GM12878 (cell line): ENCODE data around the gene SUFU. TPM values are rescaled to one million over a fixed set of nuclear protein-coding genes. Genes with fewer than 3 reads are reported as not detected.

ENCODE experiments used
- ATAC-seq: fragments of 200-7000 bp; cut with Tn5 transposase; 3 replicates; pipeline ENCODE4 v1.9.1; 2020; ENCODE audit warnings: mild to moderate bottlenecking, moderate library complexity
- BruUV-seq: library from RNA; stranded (reverse); fragments of 400-500 nt; replicated peaks from 2 replicates; lab custom pipeline; 2021; lab: Mats Ljungman, UMichigan
- CTCF ChIA-PET: fragments of 300-600 bp; sonication (Branson Sonifier 250); formaldehyde crosslinking; extraction: SDS; loops from one replicate; lab custom pipeline; 2021; ENCODE audit warnings: inconsistent platforms; lab: Yijun Ruan, JAX
- POLR2A ChIA-PET: fragments of 350-600 bp; formaldehyde crosslinking; extraction: SDS; loops from one replicate; lab custom pipeline; 2021; ENCODE audit warnings: inconsistent platforms; lab: Charles Lee
- RAD21 ChIA-PET: fragments of 300-600 bp; sonication (Branson Sonifier 250); formaldehyde crosslinking; loops from one replicate; lab custom pipeline; 2023; ENCODE audit warnings: antibody characterized with exemption; ENCODE audit not compliant: unreplicated experiment; lab: Charles Lee
- SMC1A ChIA-PET: fragments of 300-600 bp; sonication (Branson Sonifier 250); formaldehyde crosslinking; loops from one replicate; lab custom pipeline; 2023; ENCODE audit not compliant: unreplicated experiment, uncharacterized antibody; lab: Charles Lee
- DNase-seq: peaks from one replicate; pipeline ENCODE4 v3.0.0-alpha.2; 2011; ENCODE audit warnings: low read depth, low spot score
- FAIRE-seq: peaks from 3 replicates; lab custom pipeline; 2011; peaks lifted over from hg19 to GRCh38; lab: Jason Lieb, UNC
- H2AFZ ChIP-seq: 2 replicates; pipeline ENCODE4 v1.6.0; 2011; ENCODE audit warnings: low read depth, low read length, control low read depth; ENCODE audit not compliant: control insufficient read depth
- H3K27ac ChIP-seq: 2 replicates; pipeline ENCODE4 v1.5.1; 2011; ENCODE audit warnings: control low read depth; ENCODE audit not compliant: control insufficient read depth, insufficient read depth
- H3K27me3 ChIP-seq, 2 experiments: replicated peaks in 1 of 2; 2 replicates each; pipeline versions ENCODE4 v1.6.0 to v1.6.1; 2011; ENCODE audit warnings: low read length in 1 of 2; ENCODE audit not compliant: control insufficient read depth in 2 of 2, insufficient read depth in 2 of 2
- H3K36me3 ChIP-seq, 2 experiments: 2 replicates each; pipeline ENCODE4 v1.5.1; 2011; ENCODE audit warnings: low read length in 1 of 2; ENCODE audit not compliant: control insufficient read depth in 2 of 2, insufficient read depth in 2 of 2
- H3K4me1 ChIP-seq: 2 replicates; pipeline ENCODE4 v1.6.1; 2011; ENCODE audit warnings: mild to moderate bottlenecking, low read length, moderate library complexity, mixed read lengths; ENCODE audit not compliant: control insufficient read depth, insufficient read depth
- H3K4me2 ChIP-seq: 2 replicates; pipeline ENCODE4 v1.6.0; 2011; ENCODE audit warnings: control low read depth; ENCODE audit not compliant: control insufficient read depth, insufficient read depth
- H3K4me3 ChIP-seq: fragments of 200-600 bp; sonication (generic); 2 replicates; pipeline ENCODE4 v1.5.1; 2016
- H3K79me2 ChIP-seq: 2 replicates; pipeline ENCODE4 v1.6.0; 2011; ENCODE audit warnings: low read length; ENCODE audit not compliant: control insufficient read depth, insufficient read depth
- H3K9ac ChIP-seq: 2 replicates; pipeline ENCODE4 v1.8.0; 2011; ENCODE audit warnings: low read length, control low read depth, mixed read lengths; ENCODE audit not compliant: control insufficient read depth, insufficient read depth
- H3K9me3 ChIP-seq: replicated peaks from 3 replicates; pipeline ENCODE4 v1.5.1; 2011; ENCODE audit warnings: mild to moderate bottlenecking, low read length; ENCODE audit not compliant: control insufficient read depth, insufficient read depth
- H4K20me1 ChIP-seq: 2 replicates; pipeline ENCODE4 v1.6.0; 2011; ENCODE audit not compliant: control insufficient read depth, insufficient read depth
- BHLHE40 ChIP-seq, 2 experiments: fragments of 450-650 bp in 1 of 2; IDR thresholded peaks; 2 replicates each; pipeline ENCODE4 v1.6.1; 2011 to 2017; ENCODE audit warnings: low read depth in 2 of 2, borderline replicate concordance in 1 of 2, improper control_type of control experiment in 1 of 2, low read length in 1 of 2, mild to moderate bottlenecking in 1 of 2
- CBX3 ChIP-seq: fragments of 200-600 bp; sonication (generic); IDR thresholded peaks from 2 replicates; pipeline ENCODE4 v1.6.1; 2016; ENCODE audit warnings: low read depth, borderline replicate concordance
- CHD4 ChIP-seq: fragments of 200-600 bp; sonication (generic); IDR thresholded peaks from 2 replicates; pipeline ENCODE4 v1.6.1; 2016; ENCODE audit warnings: mild to moderate bottlenecking
- CREB1 ChIP-seq: IDR thresholded peaks from 2 replicates; pipeline ENCODE4 v1.6.1; 2012; ENCODE audit warnings: low read depth, mild to moderate bottlenecking, inconsistent platforms
- DPF2 ChIP-seq: fragments of 450-650 bp; IDR thresholded peaks from 2 replicates; pipeline ENCODE4 v1.6.1; 2017; ENCODE audit warnings: mild to moderate bottlenecking
- RELA ChIP-seq: fragments of 450-650 bp; IDR thresholded peaks from 2 replicates; pipeline ENCODE4 v1.8.0; 2014; ENCODE audit warnings: borderline replicate concordance; ENCODE audit not compliant: partially characterized antibody
- STAT3 ChIP-seq: IDR thresholded peaks from 2 replicates; pipeline ENCODE4 v1.6.1; 2011; ENCODE audit warnings: low read depth, low read length, improper control_type of control experiment
- TAF1 ChIP-seq: IDR thresholded peaks from 2 replicates; pipeline ENCODE4 v1.6.1; 2011; ENCODE audit warnings: mild to moderate bottlenecking, low read depth, low read length, borderline replicate concordance
- TCF12 ChIP-seq: IDR thresholded peaks from 2 replicates; pipeline ENCODE4 v1.6.1; 2011; ENCODE audit warnings: low read depth, mild to moderate bottlenecking, low read length
- WGBS: methylation state at CpG from one replicate; pipeline ENCODE4 v1.1.6; 2016; ENCODE audit warnings: low lambda C conversion rate; ENCODE audit not compliant: insufficient replicate concordance, insufficient coverage; ENCODE audit errors: missing lambda C conversion rate; 5-methylcytosine and 5-hydroxymethylcytosine counted together
- in situ Hi-C: fragments of 300-500 bp; cut with MboI; formaldehyde crosslinking; loops from 9 replicates; pipeline ENCODE4 v1.14.3; 2018; ENCODE audit warnings: mixed read lengths
- intact Hi-C: fragments of 100-400 bp; cut with micrococcal nuclease; formaldehyde crosslinking; loops from one replicate; pipeline ENCODE4 v1.14.2; 2022; ENCODE audit not compliant: unreplicated experiment
- polyA plus RNA-seq, 11 experiments: library from polyadenylated mRNA; depleted of rRNA in 4 of 11; unstranded in 6 of 11; stranded (reverse) in 5 of 11; fragments of >200 nt; fragmentation: Nextera tagmentation in 4 of 11; fragmentation: Illumina TruSeq in 1 of 11; extraction: Ambion mirVana in 4 of 11; extraction: Trizol in 1 of 11; gene quantifications; 1 replicate in 1 of 11; 2 replicates in 10 of 11; pipeline versions ENCODE4 v1.2.1 to v1.2.3, GENCODE V29; 2011 to 2016; ENCODE audit warnings: inconsistent platforms in 2 of 11, missing spikeins in 2 of 11, low read depth in 1 of 11
- total RNA-seq, 4 experiments: library from RNA; depleted of rRNA in 3 of 4; stranded (reverse); fragments of >200 nt in 3 of 4; fragmentation: Illumina TruSeq in 1 of 4; extraction: Trizol in 1 of 4; gene quantifications; 2 replicates each; pipeline versions ENCODE4 v1.2.1 to v1.2.3, GENCODE V29; 2013 to 2021
- TF ChIP-seq, protein P1 (sequence below): fragments of 450-650 bp; IDR thresholded peaks from 2 replicates; pipeline ENCODE4 v1.6.1; 2017; ENCODE audit warnings: mild to moderate bottlenecking, moderate library complexity
- TF ChIP-seq, protein P2 (sequence below): fragments of 450-650 bp; IDR thresholded peaks from 2 replicates; pipeline ENCODE4 v1.6.1; 2018; ENCODE audit warnings: borderline replicate concordance, mild to moderate bottlenecking; ENCODE audit not compliant: partially characterized antibody
- TF ChIP-seq, protein P3 (sequence below): fragments of 450-650 bp; IDR thresholded peaks from 2 replicates; pipeline ENCODE4 v1.6.1; 2016; ENCODE audit warnings: mild to moderate bottlenecking
- TF ChIP-seq, protein P4 (sequence below): fragments of 450-650 bp; IDR thresholded peaks from 2 replicates; pipeline ENCODE4 v1.6.1; 2017; ENCODE audit warnings: antibody characterized with exemption, mild to moderate bottlenecking, moderate library complexity

SUFU gene
- total and polyA plus RNA-seq, 10 of the 15 experiments (the other 5 are each of a cell fraction or from before 2014, with no cell fraction given) = 0.68 to 7.7 (median 2.4) TPM

DNA sequence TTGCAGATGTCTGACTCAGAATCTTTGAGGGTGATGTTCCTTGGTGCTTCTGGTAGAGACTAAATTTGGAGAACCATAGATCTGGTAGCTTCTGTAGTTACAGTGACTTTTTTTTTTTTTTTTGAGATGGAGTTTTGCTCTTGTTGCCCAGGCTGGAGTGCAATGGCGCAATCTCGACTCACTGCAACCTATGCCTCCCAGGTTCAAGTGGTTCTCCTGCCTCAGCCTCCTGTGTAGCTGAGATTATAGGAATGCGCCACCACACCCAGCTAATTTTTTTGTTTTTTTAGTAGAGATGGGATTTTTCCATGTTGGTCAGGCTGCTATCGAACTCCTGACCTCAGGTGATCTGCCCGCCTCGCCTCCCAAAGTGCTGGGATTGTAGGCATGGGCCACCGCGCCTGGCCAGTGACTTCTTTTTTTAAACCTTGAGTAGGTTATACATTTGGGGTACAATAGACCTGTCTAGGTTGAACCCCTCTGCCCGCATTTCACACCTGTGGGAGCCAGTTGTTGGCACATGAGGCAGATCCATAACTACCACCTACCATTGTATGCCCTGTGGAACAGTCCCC, 47.0 kb downstream of the SUFU start:
- FAIRE-seq (no peak), ATAC-seq (no peak), DNase-seq (no peak)
- Histone ChIP-seq H2AFZ (no peak overlapping the region), H3K79me2 (no peaks in the 10 kb centered on the region), H3K9ac (no peak overlapping the region), H3K4me1 (no peaks in the 10 kb centered on the region; the same call in 1 of the 2 replicates), H3K9me3 (no peaks in the 10 kb centered on the region), H3K4me3 (no peak overlapping the region), H3K36me3 (peaks cover 0 to 2% of the 10 kb centered on the region in 2 experiments; a peak in 2 of 4 replicates), H3K27me3 (no peaks in the 10 kb centered on the region), H3K27ac (no peak overlapping the region), H3K4me2 (no peak overlapping the region), H4K20me1 (no peaks in the 10 kb centered on the region)
- WGBS = 95% methylated on average over 9 of the region's 9 CpGs
- in situ Hi-C loops = no loop called here
- CTCF ChIA-PET = no interaction called here
- intact Hi-C loops = no loop called here
- POLR2A ChIA-PET = interaction anchor here (0.7 kb wide), 1 partner anchor 130 kb away, joined by 3 read pairs; the partner anchor contains the start of gene FBXL15
- no TSS peak for BruUV-seq
- RAD21 ChIA-PET = interaction anchor here (1.4 kb wide), 1 partner anchor 46 kb away, joined by 4 read pairs; no protein-coding TSS in a partner anchor
- SMC1A ChIA-PET = no interaction called here
- TF ChIP-seq CREB1 = no peak
- TF ChIP-seq, protein P1, sequence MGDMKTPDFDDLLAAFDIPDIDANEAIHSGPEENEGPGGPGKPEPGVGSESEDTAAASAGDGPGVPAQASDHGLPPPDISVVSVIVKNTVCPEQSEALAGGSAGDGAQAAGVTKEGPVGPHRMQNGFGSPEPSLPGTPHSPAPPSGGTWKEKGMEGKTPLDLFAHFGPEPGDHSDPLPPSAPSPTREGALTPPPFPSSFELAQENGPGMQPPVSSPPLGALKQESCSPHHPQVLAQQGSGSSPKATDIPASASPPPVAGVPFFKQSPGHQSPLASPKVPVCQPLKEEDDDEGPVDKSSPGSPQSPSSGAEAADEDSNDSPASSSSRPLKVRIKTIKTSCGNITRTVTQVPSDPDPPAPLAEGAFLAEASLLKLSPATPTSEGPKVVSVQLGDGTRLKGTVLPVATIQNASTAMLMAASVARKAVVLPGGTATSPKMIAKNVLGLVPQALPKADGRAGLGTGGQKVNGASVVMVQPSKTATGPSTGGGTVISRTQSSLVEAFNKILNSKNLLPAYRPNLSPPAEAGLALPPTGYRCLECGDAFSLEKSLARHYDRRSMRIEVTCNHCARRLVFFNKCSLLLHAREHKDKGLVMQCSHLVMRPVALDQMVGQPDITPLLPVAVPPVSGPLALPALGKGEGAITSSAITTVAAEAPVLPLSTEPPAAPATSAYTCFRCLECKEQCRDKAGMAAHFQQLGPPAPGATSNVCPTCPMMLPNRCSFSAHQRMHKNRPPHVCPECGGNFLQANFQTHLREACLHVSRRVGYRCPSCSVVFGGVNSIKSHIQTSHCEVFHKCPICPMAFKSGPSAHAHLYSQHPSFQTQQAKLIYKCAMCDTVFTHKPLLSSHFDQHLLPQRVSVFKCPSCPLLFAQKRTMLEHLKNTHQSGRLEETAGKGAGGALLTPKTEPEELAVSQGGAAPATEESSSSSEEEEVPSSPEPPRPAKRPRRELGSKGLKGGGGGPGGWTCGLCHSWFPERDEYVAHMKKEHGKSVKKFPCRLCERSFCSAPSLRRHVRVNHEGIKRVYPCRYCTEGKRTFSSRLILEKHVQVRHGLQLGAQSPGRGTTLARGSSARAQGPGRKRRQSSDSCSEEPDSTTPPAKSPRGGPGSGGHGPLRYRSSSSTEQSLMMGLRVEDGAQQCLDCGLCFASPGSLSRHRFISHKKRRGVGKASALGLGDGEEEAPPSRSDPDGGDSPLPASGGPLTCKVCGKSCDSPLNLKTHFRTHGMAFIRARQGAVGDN = no peak
- no peak for TF ChIP-seq TAF1
- TF ChIP-seq CBX3 = no peak
- TF ChIP-seq RELA = no peak
- TF ChIP-seq, protein P2, sequence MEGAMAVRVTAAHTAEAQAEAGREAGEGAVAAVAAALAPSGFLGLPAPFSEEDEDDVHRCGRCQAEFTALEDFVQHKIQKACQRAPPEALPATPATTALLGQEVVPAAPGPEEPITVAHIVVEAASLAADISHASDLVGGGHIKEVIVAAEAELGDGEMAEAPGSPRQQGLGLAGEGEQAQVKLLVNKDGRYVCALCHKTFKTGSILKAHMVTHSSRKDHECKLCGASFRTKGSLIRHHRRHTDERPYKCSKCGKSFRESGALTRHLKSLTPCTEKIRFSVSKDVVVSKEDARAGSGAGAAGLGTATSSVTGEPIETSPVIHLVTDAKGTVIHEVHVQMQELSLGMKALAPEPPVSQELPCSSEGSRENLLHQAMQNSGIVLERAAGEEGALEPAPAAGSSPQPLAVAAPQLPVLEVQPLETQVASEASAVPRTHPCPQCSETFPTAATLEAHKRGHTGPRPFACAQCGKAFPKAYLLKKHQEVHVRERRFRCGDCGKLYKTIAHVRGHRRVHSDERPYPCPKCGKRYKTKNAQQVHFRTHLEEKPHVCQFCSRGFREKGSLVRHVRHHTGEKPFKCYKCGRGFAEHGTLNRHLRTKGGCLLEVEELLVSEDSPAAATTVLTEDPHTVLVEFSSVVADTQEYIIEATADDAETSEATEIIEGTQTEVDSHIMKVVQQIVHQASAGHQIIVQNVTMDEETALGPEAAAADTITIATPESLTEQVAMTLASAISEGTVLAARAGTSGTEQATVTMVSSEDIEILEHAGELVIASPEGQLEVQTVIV = no peak
- no peak for TF ChIP-seq BHLHE40 (IDR thresholded peaks at IDR 0.05; ENCODE audit: borderline replicate concordance in 1 of 2, low read depth in 2 of 2, low read length in 1 of 2)
- TF ChIP-seq TCF12 = no peak
- TF ChIP-seq, protein P3, sequence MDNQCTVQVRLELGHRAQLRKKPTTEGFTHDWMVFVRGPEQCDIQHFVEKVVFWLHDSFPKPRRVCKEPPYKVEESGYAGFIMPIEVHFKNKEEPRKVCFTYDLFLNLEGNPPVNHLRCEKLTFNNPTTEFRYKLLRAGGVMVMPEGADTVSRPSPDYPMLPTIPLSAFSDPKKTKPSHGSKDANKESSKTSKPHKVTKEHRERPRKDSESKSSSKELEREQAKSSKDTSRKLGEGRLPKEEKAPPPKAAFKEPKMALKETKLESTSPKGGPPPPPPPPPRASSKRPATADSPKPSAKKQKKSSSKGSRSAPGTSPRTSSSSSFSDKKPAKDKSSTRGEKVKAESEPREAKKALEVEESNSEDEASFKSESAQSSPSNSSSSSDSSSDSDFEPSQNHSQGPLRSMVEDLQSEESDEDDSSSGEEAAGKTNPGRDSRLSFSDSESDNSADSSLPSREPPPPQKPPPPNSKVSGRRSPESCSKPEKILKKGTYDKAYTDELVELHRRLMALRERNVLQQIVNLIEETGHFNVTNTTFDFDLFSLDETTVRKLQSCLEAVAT = no peak
- no peak for TF ChIP-seq CHD4
- TF ChIP-seq, protein P4, sequence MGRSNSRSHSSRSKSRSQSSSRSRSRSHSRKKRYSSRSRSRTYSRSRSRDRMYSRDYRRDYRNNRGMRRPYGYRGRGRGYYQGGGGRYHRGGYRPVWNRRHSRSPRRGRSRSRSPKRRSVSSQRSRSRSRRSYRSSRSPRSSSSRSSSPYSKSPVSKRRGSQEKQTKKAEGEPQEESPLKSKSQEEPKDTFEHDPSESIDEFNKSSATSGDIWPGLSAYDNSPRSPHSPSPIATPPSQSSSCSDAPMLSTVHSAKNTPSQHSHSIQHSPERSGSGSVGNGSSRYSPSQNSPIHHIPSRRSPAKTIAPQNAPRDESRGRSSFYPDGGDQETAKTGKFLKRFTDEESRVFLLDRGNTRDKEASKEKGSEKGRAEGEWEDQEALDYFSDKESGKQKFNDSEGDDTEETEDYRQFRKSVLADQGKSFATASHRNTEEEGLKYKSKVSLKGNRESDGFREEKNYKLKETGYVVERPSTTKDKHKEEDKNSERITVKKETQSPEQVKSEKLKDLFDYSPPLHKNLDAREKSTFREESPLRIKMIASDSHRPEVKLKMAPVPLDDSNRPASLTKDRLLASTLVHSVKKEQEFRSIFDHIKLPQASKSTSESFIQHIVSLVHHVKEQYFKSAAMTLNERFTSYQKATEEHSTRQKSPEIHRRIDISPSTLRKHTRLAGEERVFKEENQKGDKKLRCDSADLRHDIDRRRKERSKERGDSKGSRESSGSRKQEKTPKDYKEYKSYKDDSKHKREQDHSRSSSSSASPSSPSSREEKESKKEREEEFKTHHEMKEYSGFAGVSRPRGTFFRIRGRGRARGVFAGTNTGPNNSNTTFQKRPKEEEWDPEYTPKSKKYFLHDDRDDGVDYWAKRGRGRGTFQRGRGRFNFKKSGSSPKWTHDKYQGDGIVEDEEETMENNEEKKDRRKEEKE = no peak
- no peak for TF ChIP-seq STAT3
- no peak for TF ChIP-seq DPF2
